ENCODE data around the gene FAM193A.

GRCh38 chr4:2729533-2729875 is 193.1 kb downstream of the FAM193A start:
- TF ChIP-seq CTCF (IDR thresholded peaks at IDR 0.05; ENCODE audit: low read depth, low read length) = no peak
- no peak for TF ChIP-seq EZH2phosphoT487 (IDR thresholded peaks at IDR 0.05; ENCODE audit: low read depth)

All from OCI-LY3 (cell line).